Nasal cavity respiratory epithelium epithelial cell of viscerocranial mucosa (primary cell): Measurements from ENCODE around the gene ATP5F1D. TPM values are rescaled to one million over a fixed set of nuclear protein-coding genes. Genes with fewer than 3 reads are reported as not detected.

Source experiments
- total RNA-seq: library from RNA; depleted of rRNA; stranded (reverse); fragments of >200 nt; gene quantifications from 2 replicates; pipeline ENCODE4 v1.2.3, GENCODE V29; 2014

ATP5F1D gene
- total RNA-seq: 6.5 and 28.9 TPM in 2 replicates

DNA sequence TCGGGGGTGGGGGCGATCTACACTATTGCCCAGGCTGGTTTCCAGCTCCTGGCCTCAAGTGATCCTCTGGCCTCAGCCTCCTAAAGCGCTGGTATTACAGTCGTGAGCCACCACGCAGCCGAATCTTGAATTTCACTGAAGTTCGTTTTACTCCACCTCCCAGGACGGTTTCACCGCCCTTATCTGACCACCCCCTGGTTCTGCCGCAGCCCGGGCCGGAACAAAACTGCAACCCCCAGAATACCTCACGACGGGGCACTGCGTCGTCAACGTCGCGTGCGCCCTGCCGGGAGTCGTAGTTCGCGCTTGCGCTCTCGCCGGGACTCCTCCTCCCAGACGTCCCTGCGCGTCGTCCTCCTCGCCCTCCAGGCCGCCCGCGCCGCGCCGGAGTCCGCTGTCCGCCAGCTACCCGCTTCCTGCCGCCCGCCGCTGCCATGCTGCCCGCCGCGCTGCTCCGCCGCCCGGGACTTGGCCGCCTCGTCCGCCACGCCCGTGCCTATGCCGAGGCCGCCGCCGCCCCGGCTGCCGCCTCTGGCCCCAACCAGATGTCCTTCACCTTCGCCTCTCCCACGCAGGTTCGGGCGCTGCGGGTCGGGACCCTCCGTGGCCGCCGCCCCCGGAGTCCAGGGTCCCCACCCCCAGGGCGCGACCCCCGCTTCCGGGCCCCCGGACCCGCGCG is at the start of gene ATP5F1D:
Gene ATP5F1D, plus strand, starts transcription at position 335 of the 679 bp plus-strand sequence. Its CDS starts 100 bp downstream, at position 435.

DNA sequence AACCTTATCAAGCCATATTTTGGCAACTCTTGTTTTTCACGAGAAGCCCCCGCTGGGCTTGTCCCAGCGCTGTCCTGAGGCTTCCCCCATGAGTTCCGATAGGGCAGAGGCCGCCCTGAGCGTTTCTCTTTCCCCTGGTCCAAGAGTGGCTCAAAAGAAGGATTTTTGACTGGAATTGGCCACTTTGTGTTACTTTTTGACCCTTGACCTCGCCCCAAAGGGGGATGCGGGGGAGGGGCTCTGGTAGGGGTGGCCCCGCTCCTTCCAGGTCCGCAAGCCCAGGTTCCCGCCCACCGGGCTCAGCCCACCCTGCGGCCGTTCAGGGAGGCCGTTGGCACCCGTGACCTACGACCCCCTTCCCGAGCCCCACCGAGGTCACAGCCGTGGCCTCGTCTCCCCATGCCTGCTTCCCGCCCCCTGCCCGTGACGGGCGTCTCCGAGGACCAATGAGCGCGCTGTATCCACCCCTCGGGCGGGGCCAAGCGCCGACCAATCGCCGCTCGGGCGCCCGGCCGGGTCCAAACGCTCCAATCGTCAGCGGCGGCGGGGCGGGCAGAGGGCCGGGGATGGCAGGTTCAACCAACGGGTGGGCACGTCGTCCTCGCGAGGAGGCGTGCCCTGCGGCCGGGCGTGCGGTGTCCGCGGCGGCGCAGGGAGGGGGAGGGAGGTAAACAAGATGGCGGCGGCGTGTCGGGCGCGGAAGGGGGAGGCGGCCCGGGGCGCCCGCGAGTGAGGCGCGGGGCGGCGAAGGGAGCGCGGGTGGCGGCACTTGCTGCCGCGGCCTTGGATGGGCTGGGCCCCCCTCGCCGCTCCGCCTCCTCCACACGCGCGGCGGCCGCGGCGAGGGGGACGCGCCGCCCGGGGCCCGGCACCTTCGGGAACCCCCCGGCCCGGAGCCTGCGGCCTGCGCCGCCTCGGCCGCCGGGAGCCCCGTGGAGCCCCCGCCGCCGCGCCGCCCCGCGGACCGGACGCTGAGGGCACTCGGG is 36.1 kb upstream of the ATP5F1D start, which contains the start of gene STK11:
Gene STK11, plus strand, starts transcription at position 665 of the 986 bp plus-strand sequence. CDS start 1,136 bp downstream, outside the sequence.

DNA sequence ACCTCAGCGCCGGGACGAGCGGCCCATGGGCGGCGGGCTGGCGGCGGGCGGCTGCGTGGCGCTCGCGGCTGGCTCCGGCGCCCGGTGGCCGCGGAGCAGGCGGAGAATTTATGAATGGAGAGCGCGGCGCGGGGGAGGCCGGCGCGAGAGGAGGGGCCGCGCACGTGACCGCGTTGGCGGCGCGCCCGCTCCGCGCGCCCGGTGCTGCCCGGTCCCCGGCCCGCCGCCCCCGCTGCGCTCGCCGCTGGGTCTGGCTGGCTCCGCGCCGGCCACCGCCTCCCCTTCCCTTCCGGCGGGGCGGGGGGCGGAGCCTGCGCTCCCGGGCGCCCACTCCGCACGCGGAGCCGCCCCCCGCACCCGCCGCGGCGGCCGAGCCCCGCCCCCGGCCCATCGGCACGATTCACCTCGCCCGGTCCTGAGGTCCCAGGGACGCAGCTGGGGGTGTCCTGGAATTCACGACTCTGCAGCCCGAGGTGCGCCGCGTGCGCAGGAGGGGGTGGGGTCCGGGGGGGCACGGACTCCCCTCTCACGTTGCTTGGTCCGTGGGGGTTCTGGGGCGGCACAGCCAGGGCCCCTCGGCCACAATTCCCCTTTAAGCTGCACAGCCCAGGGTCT is 3.7 kb upstream of the ATP5F1D start, which contains the start of gene CBARP:
Gene CBARP, minus strand, starts transcription at position 252 of the 615 bp plus-strand sequence. CDS start 1,905 bp downstream, outside the sequence.

DNA sequence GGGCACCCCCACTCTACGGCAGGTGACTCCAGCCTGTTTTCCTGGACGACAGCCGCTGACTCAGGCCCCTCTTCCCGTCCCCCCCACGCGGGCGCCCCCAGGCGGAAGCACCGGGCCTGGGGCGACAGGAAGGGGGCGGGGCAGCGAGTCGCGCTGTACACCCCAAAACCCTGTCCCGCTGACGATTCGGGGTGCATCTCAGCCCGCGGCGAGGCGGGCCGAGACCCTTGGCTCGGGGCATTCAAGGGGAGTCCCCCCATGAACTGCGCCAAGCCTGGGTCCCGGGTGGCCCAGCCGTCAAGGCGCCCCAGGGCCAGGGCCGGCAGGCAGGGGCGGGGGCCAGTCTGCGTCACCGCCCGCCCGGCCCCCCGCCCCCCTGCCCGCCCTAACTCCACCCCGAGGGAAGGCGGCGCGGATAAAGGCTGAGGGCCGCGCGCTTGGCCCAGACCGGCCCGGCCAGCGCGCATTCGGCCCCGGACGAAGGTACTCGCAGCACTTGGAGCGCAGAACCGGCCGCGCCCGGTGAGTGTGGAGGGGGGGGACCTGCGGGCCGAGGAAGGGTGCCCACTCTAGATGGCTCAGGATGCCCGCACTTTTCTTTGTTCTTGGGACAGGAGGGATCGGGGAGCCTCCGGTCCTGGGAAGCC is 6.7 kb downstream of the ATP5F1D start, which contains the start of gene MIDN:
Gene MIDN, plus strand, starts transcription at position 445 of the 647 bp plus-strand sequence. CDS start 1,714 bp downstream, outside the sequence.

DNA sequence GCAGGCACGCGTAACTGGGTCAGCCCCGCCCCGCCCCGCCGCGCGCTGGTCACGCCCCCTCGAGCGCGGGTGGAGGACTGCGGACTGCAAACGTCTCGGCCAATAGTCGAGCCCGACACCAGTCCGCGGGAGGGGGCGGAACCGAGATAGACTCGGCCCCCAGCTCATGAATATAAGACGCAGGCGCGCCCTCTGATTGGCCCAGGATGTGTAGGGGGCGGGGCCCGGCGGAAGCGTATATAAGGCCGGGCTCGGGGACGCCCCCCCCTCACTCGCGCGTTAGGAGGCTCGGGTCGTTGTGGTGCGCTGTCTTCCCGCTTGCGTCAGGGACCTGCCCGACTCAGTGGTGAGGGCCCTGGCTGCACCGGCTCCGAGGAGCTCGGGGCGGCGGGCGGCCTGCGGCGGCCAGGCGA is 27.5 kb downstream of the ATP5F1D start, which contains the start of gene CIRBP:
Gene CIRBP, plus strand, starts transcription at position 268 of the 413 bp plus-strand sequence. CDS start 1,602 bp downstream, outside the sequence.

DNA sequence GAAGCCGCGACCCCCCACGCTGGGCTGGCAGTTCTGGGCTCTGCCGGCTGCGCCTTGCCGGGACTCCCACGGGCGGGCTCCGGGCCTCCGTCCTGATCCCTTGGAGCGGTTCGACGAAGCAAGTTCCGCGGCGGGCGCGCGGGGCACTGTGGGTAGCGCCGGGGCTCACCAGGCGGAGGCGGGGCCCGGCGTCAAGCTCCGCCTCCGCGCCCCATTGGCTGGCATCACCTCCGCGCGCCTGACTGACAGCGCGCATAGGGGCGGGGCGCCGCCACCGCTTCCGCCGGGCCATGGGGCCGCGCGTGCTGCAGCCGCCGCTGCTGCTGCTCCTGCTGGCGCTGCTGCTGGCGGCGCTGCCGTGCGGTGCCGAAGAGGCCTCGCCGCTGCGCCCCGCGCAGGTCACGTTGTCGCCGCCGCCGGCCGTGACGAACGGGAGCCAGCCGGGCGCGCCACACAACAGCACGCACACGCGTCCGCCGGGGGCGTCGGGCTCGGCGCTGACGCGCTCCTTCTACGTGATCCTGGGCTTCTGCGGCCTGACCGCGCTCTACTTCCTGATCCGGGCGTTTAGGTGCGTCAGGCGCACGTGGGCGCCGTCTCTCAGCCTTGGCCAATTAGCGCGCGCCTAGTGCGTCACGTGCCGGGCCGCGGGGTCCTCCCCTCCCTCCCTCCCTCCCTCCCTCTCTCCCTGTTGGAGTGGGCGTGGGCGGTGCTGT is 33.9 kb downstream of the ATP5F1D start, which contains the start of gene FAM174C:
Gene FAM174C, plus strand, starts transcription at position 271 of the 716 bp plus-strand sequence. Its CDS starts 20 bp downstream, at position 291.

DNA sequence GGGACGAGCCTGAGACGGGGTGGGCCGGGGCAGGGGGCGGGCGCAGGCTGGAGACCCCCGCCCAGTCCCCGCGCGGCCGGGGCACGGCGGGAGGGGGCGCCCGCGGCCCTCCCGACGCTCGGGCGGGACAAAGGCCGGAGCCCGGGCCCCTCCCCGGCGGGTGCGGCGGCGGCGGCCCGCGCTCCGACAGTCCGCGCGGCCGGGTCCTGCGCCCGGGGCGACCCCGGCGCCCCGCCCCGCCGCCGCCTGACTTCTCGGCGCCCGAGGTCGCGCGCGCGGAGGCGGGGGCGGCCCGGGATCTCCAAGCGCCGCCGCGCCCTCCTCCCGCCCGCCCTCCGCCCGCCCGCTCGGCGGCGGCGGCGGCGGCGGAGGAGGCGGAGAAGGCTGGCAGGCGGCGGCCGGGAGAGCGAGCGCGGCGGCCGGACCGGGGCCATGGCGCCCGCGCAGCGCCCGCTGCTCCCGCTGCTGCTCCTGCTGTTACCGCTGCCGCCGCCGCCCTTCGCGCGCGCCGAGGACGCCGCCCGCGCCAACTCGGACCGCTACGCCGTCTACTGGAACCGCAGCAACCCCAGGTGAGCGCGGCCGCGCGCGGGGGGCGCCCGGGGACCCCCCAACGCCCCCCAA is 44.3 kb downstream of the ATP5F1D start, which contains the start of gene EFNA2:
Gene EFNA2, plus strand, starts transcription at position 137 of the 624 bp plus-strand sequence. Its CDS starts 296 bp downstream, at position 433.

Other genes starting within 250 kb of the ATP5F1D start
- gene GRIN3B, start 241.3 kb upstream of the ATP5F1D start, total RNA-seq: 1.4 and 2.1 TPM in 2 replicates
- 74.5 and 108 TPM in 2 replicates for gene TMEM259, start 220.6 kb upstream of the ATP5F1D start, total RNA-seq
- gene RNU6-2, start 220.2 kb upstream of the ATP5F1D start, total RNA-seq: not detected in 2 replicates
- gene CNN2, start 215.1 kb upstream of the ATP5F1D start, total RNA-seq: 143 and 272 TPM in 2 replicates
- 15.1 and 16.1 TPM in 2 replicates for gene ABCA7, start 201.6 kb upstream of the ATP5F1D start, total RNA-seq
- gene ARHGAP45, start 174.6 kb upstream of the ATP5F1D start, total RNA-seq: 4.6 and 4.8 TPM in 2 replicates
- 53.0 and 84.9 TPM in 2 replicates for gene POLR2E, start 146.4 kb upstream of the ATP5F1D start, total RNA-seq
- gene GPX4, start 137.8 kb upstream of the ATP5F1D start, total RNA-seq: 220 and 224 TPM in 2 replicates
- 23.2 and 120 TPM in 2 replicates for gene SBNO2, start 67.5 kb upstream of the ATP5F1D start, total RNA-seq
- gene STK11, start 36.0 kb upstream of the ATP5F1D start, total RNA-seq: 110 and 132 TPM in 2 replicates
- 2.4 and 6.0 TPM in 2 replicates for gene CBARP, start 3.7 kb upstream of the ATP5F1D start, total RNA-seq
- 32.1 and 46.6 TPM in 2 replicates for gene MIDN, start 6.8 kb downstream of the ATP5F1D start, total RNA-seq
- gene CIRBP, start 27.6 kb downstream of the ATP5F1D start, total RNA-seq: 82.7 and 181 TPM in 2 replicates
- gene FAM174C, start 33.8 kb downstream of the ATP5F1D start, total RNA-seq: 22.5 and 35.5 TPM in 2 replicates
- gene EFNA2, start 44.1 kb downstream of the ATP5F1D start, total RNA-seq: not detected in 2 replicates
- 64.0 and 67.3 TPM in 2 replicates for gene NDUFS7, start 142.2 kb downstream of the ATP5F1D start, total RNA-seq
- 2.4 and 26.9 TPM in 2 replicates for gene GAMT, start 159.8 kb downstream of the ATP5F1D start, total RNA-seq
- gene DAZAP1, start 165.8 kb downstream of the ATP5F1D start, total RNA-seq: 58.0 and 108 TPM in 2 replicates
- 288 and 442 TPM in 2 replicates for gene RPS15, start 196.6 kb downstream of the ATP5F1D start, total RNA-seq
- gene APC2, start 208.4 kb downstream of the ATP5F1D start, total RNA-seq: 0.14 and 0.34 TPM in 2 replicates
- 29.7 and 32.3 TPM in 2 replicates for gene C19orf25, start 237.5 kb downstream of the ATP5F1D start, total RNA-seq
- 0.68 and 1.2 TPM in 2 replicates for gene PCSK4, start 248.6 kb downstream of the ATP5F1D start, total RNA-seq
- gene REEP6, start 249.4 kb downstream of the ATP5F1D start, total RNA-seq: 1.4 and 4.2 TPM in 2 replicates